GM23338 (cell line): ENCODE results near the gene EMC1. TPM values are rescaled to one million over a fixed set of nuclear protein-coding genes. Genes with fewer than 3 reads are reported as not detected.
A peak's percentile ranks its signal among the peaks of the same experiment; 100 is the strongest.
"Not testable (repeated sequence)": the region's sequence is repeated elsewhere in the genome, so short reads cannot be mapped to it uniquely, and the experiment has no call there.

Source experiments
- ATAC-seq: fragments of 200-7000 bp; cut with Tn5 transposase; 3 replicates; pipeline ENCODE4 v1.9.1; 2020
- DNase-seq: peaks from one replicate; pipeline ENCODE4 v3.0.0-alpha.2; 2015; ENCODE audit warnings: low spot score
- H2AFZ ChIP-seq: fragments of 200-600 bp; sonication (generic); 2 replicates; pipeline ENCODE4 v1.8.0; 2016; ENCODE audit warnings: antibody characterized with exemption, mild to moderate bottlenecking, moderate library complexity
- H3F3A ChIP-seq: fragments of 200-600 bp; sonication (generic); replicated peaks from 2 replicates; pipeline ENCODE4 v1.8.0; 2017; ENCODE audit warnings: antibody characterized with exemption, mixed run types, low read depth
- H3K27ac ChIP-seq: fragments of 200-600 bp; sonication (generic); 2 replicates; pipeline ENCODE4 v1.6.1; 2016; ENCODE audit warnings: low read depth
- H3K27me3 ChIP-seq: fragments of 200-600 bp; sonication (generic); 2 replicates; pipeline ENCODE4 v1.8.0; 2016; ENCODE audit warnings: mild to moderate bottlenecking, mixed run types, moderate library complexity; ENCODE audit not compliant: insufficient read depth
- H3K36me3 ChIP-seq: fragments of 200-600 bp; sonication (generic); 2 replicates; pipeline ENCODE4 v1.8.0; 2016; ENCODE audit warnings: mild to moderate bottlenecking; ENCODE audit not compliant: insufficient read depth
- H3K4me1 ChIP-seq: fragments of 200-600 bp; sonication (generic); 2 replicates; pipeline ENCODE4 v1.8.0; 2016; ENCODE audit warnings: mild to moderate bottlenecking, moderate library complexity; ENCODE audit not compliant: insufficient read depth
- H3K4me2 ChIP-seq: fragments of 200-600 bp; sonication (generic); 2 replicates; pipeline ENCODE4 v1.7.1; 2017; ENCODE audit warnings: mixed run types
- H3K4me3 ChIP-seq: fragments of 200-600 bp; sonication (generic); 2 replicates; pipeline ENCODE4 v1.6.1; 2016; ENCODE audit warnings: mixed run types
- H3K79me2 ChIP-seq: fragments of 200-600 bp; sonication (generic); replicated peaks from 2 replicates; pipeline ENCODE4 v1.8.0; 2017; ENCODE audit warnings: mild to moderate bottlenecking; ENCODE audit not compliant: insufficient read depth
- H3K9me2 ChIP-seq: fragments of 200-600 bp; sonication (generic); 2 replicates; pipeline ENCODE4 v1.8.0; 2017; ENCODE audit not compliant: insufficient read depth
- H4K20me1 ChIP-seq: fragments of 200-600 bp; sonication (generic); replicated peaks from 2 replicates; pipeline ENCODE4 v1.8.0; 2017; ENCODE audit warnings: mild to moderate bottlenecking; ENCODE audit not compliant: insufficient read depth
- H3K27ac Mint-ChIP-seq: 2 replicates; pipeline ENCODE4 v1.8.0; 2020; ENCODE audit warnings: inconsistent platforms, mild to moderate bottlenecking, moderate library complexity, mixed read lengths
- H3K27me3 Mint-ChIP-seq: 3 replicates; pipeline ENCODE4 v1.8.0; 2022; ENCODE audit warnings: low read depth, mild to moderate bottlenecking, moderate library complexity, mixed read lengths, inconsistent platforms; ENCODE audit not compliant: insufficient read depth, poor library complexity
- H3K36me3 Mint-ChIP-seq: 3 replicates; pipeline ENCODE4 v1.8.0; 2021; ENCODE audit warnings: low read depth, mild to moderate bottlenecking, inconsistent platforms, moderate library complexity, mixed read lengths
- H3K4me1 Mint-ChIP-seq: 3 replicates; pipeline ENCODE4 v1.8.0; 2020; ENCODE audit warnings: mild to moderate bottlenecking, inconsistent platforms, mixed read lengths
- H3K4me3 Mint-ChIP-seq: 3 replicates; pipeline ENCODE4 v1.8.0; 2021; ENCODE audit warnings: moderate library complexity, mild to moderate bottlenecking, inconsistent platforms, mixed read lengths
- H3K9me3 Mint-ChIP-seq: 3 replicates; pipeline ENCODE4 v1.8.0; 2020; ENCODE audit warnings: moderate library complexity, mild to moderate bottlenecking, inconsistent platforms, mixed read lengths
- CREB1 ChIP-seq: fragments of 250-450 bp; sonication (Bioruptor Pico); IDR thresholded peaks from 2 replicates; pipeline ENCODE4 v1.5.0; 2020; ENCODE audit warnings: low read depth, mild to moderate bottlenecking, moderate library complexity
- ETS1 ChIP-seq: IDR thresholded peaks from 2 replicates; pipeline ENCODE4 v1.6.1; 2016; ENCODE audit warnings: antibody characterized with exemption
- EZH2 ChIP-seq: fragments of 200-600 bp; sonication (generic); IDR thresholded peaks from one replicate; pipeline ENCODE4 v1.8.0; 2017; ENCODE audit warnings: antibody characterized with exemption, mild to moderate bottlenecking, low read depth; ENCODE audit not compliant: unreplicated experiment
- NANOG ChIP-seq: IDR thresholded peaks from 2 replicates; pipeline ENCODE4 v1.6.1; 2016; ENCODE audit warnings: antibody characterized with exemption, borderline replicate concordance
- ZNF331 ChIP-seq: fragments of 250-450 bp; sonication (Bioruptor Pico); IDR thresholded peaks from 2 replicates; pipeline ENCODE4 v1.5.0; 2020; ENCODE audit warnings: low read depth, mild to moderate bottlenecking, moderate library complexity
- ZNF462 ChIP-seq: fragments of 250-450 bp; sonication (Bioruptor Pico); IDR thresholded peaks from 2 replicates; pipeline ENCODE4 v1.5.0; 2020; ENCODE audit warnings: mild to moderate bottlenecking, moderate library complexity
- polyA plus RNA-seq: library from polyadenylated mRNA; unstranded; fragments of >200 nt; fragmentation: Nextera tagmentation; extraction: Ambion mirVana; gene quantifications from 2 replicates; pipeline ENCODE4 v1.2.1, GENCODE V29; 2016
- total RNA-seq: library from RNA; depleted of rRNA; stranded (reverse); fragments of >200 nt; shearing (Covaris generic); gene quantifications from 2 replicates; pipeline ENCODE4 v1.2.3, GENCODE V29; 2014
- TF ChIP-seq, protein P1 (sequence below): IDR thresholded peaks from one replicate; pipeline ENCODE4 v1.6.1; 2018; ENCODE audit warnings: antibody characterized with exemption; ENCODE audit not compliant: unreplicated experiment

Gene EMC1
- total and polyA plus RNA-seq, 2 experiments from 2014 or later, result 17.6 to 53.0 TPM

DNA sequence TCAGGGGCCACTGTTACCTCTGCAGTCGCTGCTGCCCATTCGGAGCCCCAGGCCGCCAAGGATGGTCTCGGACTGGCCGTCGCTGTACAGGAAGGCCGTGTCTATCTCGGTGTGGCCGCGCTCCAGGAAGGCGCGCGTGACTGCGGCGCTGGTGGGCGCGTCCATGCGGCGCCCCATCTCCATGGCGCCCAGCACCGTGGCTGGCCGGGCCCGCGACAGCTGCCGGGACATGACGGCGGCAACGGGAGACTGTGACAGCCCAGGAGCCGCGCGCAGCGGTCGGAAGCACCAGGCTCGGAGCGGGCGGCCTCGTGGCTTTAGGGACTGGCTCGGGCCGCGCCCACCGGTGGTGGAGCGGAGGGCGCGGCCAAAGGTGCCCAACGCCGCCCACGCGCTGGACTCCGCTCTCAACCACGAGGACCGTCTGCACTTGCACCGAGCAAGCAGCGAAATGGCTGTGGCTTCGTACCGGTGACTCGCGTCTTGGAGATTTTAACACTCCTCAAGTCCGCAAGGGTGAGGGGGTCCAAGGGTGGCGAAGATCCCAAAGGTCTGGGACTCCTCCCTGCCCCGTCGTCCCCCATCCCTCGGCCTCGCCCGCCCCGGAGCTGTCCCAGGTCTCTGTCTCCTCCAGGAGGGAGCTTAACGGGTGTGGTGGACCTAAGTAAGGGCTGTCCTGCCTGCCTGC, 22.7 kb upstream of the EMC1 start:
- Histone ChIP-seq H3K4me2 (peak overlapping the region; percentile 76), H3K4me3 (peak overlapping the region; percentile 51), H3K27me3 (peaks cover 34% of the 10 kb centered on the region), H2AFZ (peak overlapping the region; percentile 95)
- H3K36me3 ChIP-seq, H3F3A ChIP-seq, H3K4me1 Mint-ChIP-seq, H4K20me1 ChIP-seq, H3K36me3 Mint-ChIP-seq, H3K27ac ChIP-seq, H3K4me1 ChIP-seq, H3K79me2 ChIP-seq, H3K9me3 Mint-ChIP-seq, H3K9me2 ChIP-seq, H3K27ac Mint-ChIP-seq: not testable (repeated sequence)
- TF ChIP-seq, protein P1, sequence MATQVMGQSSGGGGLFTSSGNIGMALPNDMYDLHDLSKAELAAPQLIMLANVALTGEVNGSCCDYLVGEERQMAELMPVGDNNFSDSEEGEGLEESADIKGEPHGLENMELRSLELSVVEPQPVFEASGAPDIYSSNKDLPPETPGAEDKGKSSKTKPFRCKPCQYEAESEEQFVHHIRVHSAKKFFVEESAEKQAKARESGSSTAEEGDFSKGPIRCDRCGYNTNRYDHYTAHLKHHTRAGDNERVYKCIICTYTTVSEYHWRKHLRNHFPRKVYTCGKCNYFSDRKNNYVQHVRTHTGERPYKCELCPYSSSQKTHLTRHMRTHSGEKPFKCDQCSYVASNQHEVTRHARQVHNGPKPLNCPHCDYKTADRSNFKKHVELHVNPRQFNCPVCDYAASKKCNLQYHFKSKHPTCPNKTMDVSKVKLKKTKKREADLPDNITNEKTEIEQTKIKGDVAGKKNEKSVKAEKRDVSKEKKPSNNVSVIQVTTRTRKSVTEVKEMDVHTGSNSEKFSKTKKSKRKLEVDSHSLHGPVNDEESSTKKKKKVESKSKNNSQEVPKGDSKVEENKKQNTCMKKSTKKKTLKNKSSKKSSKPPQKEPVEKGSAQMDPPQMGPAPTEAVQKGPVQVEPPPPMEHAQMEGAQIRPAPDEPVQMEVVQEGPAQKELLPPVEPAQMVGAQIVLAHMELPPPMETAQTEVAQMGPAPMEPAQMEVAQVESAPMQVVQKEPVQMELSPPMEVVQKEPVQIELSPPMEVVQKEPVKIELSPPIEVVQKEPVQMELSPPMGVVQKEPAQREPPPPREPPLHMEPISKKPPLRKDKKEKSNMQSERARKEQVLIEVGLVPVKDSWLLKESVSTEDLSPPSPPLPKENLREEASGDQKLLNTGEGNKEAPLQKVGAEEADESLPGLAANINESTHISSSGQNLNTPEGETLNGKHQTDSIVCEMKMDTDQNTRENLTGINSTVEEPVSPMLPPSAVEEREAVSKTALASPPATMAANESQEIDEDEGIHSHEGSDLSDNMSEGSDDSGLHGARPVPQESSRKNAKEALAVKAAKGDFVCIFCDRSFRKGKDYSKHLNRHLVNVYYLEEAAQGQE, result peak; percentile 45
- Mint-ChIP-seq H3K4me3 (peak overlapping the region; percentile 62), H3K27me3 (peaks cover 34% of the 10 kb centered on the region)
- ATAC-seq (peak; percentile 83), DNase-seq (peak; percentile 49)

GRCh38 chr1:19273106-19273843, 22.0 kb upstream of the EMC1 start:
- peaks cover 3% of the 10 kb centered on the region; the same call in 1 of the 3 replicates for H3K4me1 Mint-ChIP-seq
- Histone ChIP-seq H3K4me3 (peak overlapping the region; percentile 51; the same call in 1 of the 2 replicates), H3K27me3 (peaks cover 34% of the 10 kb centered on the region), H3K36me3 (no peaks in the 10 kb centered on the region), H3K4me1 (no peaks in the 10 kb centered on the region), H3F3A (no peaks in the 10 kb centered on the region), H3K79me2 (no peaks in the 10 kb centered on the region), H3K4me2 (peak overlapping the region; percentile 76; the same call in 1 of the 2 replicates), H3K27ac (no peak overlapping the region), H3K9me2 (no peaks in the 10 kb centered on the region), H4K20me1 (no peaks in the 10 kb centered on the region), H2AFZ (peak overlapping the region; percentile 80; the same call in 1 of the 2 replicates)
- peaks cover 35% of the 10 kb centered on the region for H3K27me3 Mint-ChIP-seq
- DNase-seq (no peak), ATAC-seq (peak; percentile 73)
- no peak overlapping the region for H3K27ac Mint-ChIP-seq
- peaks cover 2% of the 10 kb centered on the region; the same call in 2 of the 3 replicates for H3K36me3 Mint-ChIP-seq
- H3K9me3 Mint-ChIP-seq, result peaks cover 3% of the 10 kb centered on the region; the same call in 2 of the 3 replicates
- peak overlapping the region; percentile 50 for H3K4me3 Mint-ChIP-seq
- TF ChIP-seq CREB1 (CRISPR knock-in tag) (no peak), NANOG (no peak), ETS1 (no peak), EZH2 (no peak), ZNF331 (CRISPR knock-in tag) (no peak), ZNF462 (CRISPR knock-in tag) (no peak)
